K562 (cell line): ENCODE results near the gene CEP68. TPM values are rescaled to one million over a fixed set of nuclear protein-coding genes. Genes with fewer than 3 reads are reported as not detected.

Experiments
- CBX2 ChIP-seq: fragments of 200-600 bp; sonication (generic); IDR thresholded peaks from one replicate; pipeline ENCODE4 v1.6.1; 2012; ENCODE audit warnings: mild to moderate bottlenecking, low read length, inconsistent platforms; ENCODE audit not compliant: insufficient read depth, poor library complexity, severe bottlenecking
- CTBP1 ChIP-seq: fragments of 450-650 bp; IDR thresholded peaks from 2 replicates; pipeline ENCODE4 v1.6.1; 2016; ENCODE audit warnings: borderline replicate concordance
- KLF1 ChIP-seq: fragments of 450-650 bp; IDR thresholded peaks from 2 replicates; pipeline ENCODE4 v1.6.1; 2016; ENCODE audit warnings: missing genetic modification characterization, missing compliant biosample characterization
- MYBL2 ChIP-seq, 2 experiments: fragments of 450-650 bp in 1 of 2; sonication (generic) in 1 of 2; formaldehyde crosslinking in 1 of 2; IDR thresholded peaks; 2 replicates each; pipeline versions ENCODE4 v1.6.1 to v1.8.1; 2017 to 2022; ENCODE audit warnings: borderline replicate concordance in 1 of 2, inconsistent platforms in 1 of 2, low read depth in 1 of 2, mild to moderate bottlenecking in 1 of 2, missing genetic modification reagents in 1 of 2, moderate library complexity in 1 of 2
- RBM14 ChIP-seq: fragments of 200-400 bp; formaldehyde crosslinking; IDR thresholded peaks from 2 replicates; pipeline ENCODE4 v1.6.1; 2018; ENCODE audit warnings: low read depth, mild to moderate bottlenecking, low read length, moderate library complexity, borderline replicate concordance; ENCODE audit not compliant: insufficient read depth
- RUNX1 ChIP-seq: sonication (generic); IDR thresholded peaks from 2 replicates; pipeline ENCODE4 v1.6.1; 2016; ENCODE audit warnings: antibody characterized with exemption, low read depth
- SMARCC2 ChIP-seq: fragments of 450-650 bp; IDR thresholded peaks from 2 replicates; pipeline ENCODE4 v1.6.1; 2017; ENCODE audit warnings: antibody characterized with exemption, moderate library complexity, mild to moderate bottlenecking, low read depth
- STAT5B ChIP-seq: fragments of 250-450 bp; sonication (Bioruptor Pico); IDR thresholded peaks from 2 replicates; pipeline ENCODE4 v1.8.0; 2021; ENCODE audit warnings: mild to moderate bottlenecking, inconsistent platforms
- ZFPM2 ChIP-seq: fragments of 250-450 bp; sonication (Bioruptor Pico); IDR thresholded peaks from 2 replicates; pipeline ENCODE4 v1.5.1; 2022; ENCODE audit warnings: mild to moderate bottlenecking
- ZNF232 ChIP-seq: sonication (generic); formaldehyde crosslinking; IDR thresholded peaks from 2 replicates; pipeline ENCODE4 v1.8.0; 2022; ENCODE audit warnings: mild to moderate bottlenecking, missing genetic modification reagents
- ZNF324 ChIP-seq: fragments of 250-450 bp; sonication (Bioruptor Pico); IDR thresholded peaks from 2 replicates; pipeline ENCODE4 v1.4.0; 2020; ENCODE audit warnings: mild to moderate bottlenecking
- ZNF583 ChIP-seq: fragments of 250-450 bp; sonication (Bioruptor Pico); IDR thresholded peaks from 2 replicates; pipeline ENCODE4 v1.4.0; 2020
- ZNF589 ChIP-seq: fragments of 200-800 bp; sonication (Bioruptor generic); IDR thresholded peaks from 2 replicates; pipeline ENCODE4 v1.6.1; 2016; ENCODE audit warnings: low read depth, missing genetic modification characterization, missing compliant biosample characterization
- polyA plus RNA-seq, 8 experiments: library from polyadenylated mRNA; depleted of rRNA in 4 of 8; stranded (reverse) in 5 of 8; unstranded in 3 of 8; fragments of >200 nt; fragmentation: Nextera tagmentation in 2 of 8; fragmentation: Illumina TruSeq in 1 of 8; extraction: Ambion mirVana in 2 of 8; extraction: Trizol in 1 of 8; gene quantifications; 2 replicates each; pipeline versions ENCODE4 v1.2.1 to v1.2.3, GENCODE V29; 2011 to 2014; ENCODE audit warnings: inconsistent platforms in 1 of 8, missing spikeins in 1 of 8
- total RNA-seq, 7 experiments: library from RNA; depleted of rRNA in 6 of 7; stranded (reverse); fragments of >200 nt in 6 of 7; fragmentation: Illumina TruSeq in 2 of 7; extraction: Trizol in 2 of 7; gene quantifications; 2 replicates each; pipeline versions ENCODE4 v1.2.1 to v1.2.3, GENCODE V29; 2011 to 2021; ENCODE audit warnings: low replicate concordance in 1 of 7
- TF ChIP-seq, protein P1 (sequence below): fragments of 450-650 bp; IDR thresholded peaks from 2 replicates; pipeline ENCODE4 v1.6.1; 2018; ENCODE audit not compliant: partially characterized antibody
- TF ChIP-seq, protein P2 (sequence below): sonication (generic); formaldehyde crosslinking; IDR thresholded peaks from 2 replicates; pipeline ENCODE4 v1.8.0; 2022; ENCODE audit warnings: missing genetic modification reagents, mild to moderate bottlenecking, borderline replicate concordance
- TF ChIP-seq, protein P3 (sequence below): fragments of 250-450 bp; sonication (Bioruptor Pico); IDR thresholded peaks from 2 replicates; pipeline ENCODE4 v1.5.0; 2021; ENCODE audit warnings: mild to moderate bottlenecking, borderline replicate concordance
- TF ChIP-seq, protein P4 (sequence below): fragments of 450-650 bp; IDR thresholded peaks from 2 replicates; pipeline ENCODE4 v1.6.1; 2016; ENCODE audit warnings: low read depth, mild to moderate bottlenecking, moderate library complexity

CEP68 gene
- total and polyA plus RNA-seq, 9 of the 15 experiments (the other 6 are each of a cell fraction or from before 2014, with no cell fraction given): 1.4 to 8.5 (median 5.2) TPM

DNA sequence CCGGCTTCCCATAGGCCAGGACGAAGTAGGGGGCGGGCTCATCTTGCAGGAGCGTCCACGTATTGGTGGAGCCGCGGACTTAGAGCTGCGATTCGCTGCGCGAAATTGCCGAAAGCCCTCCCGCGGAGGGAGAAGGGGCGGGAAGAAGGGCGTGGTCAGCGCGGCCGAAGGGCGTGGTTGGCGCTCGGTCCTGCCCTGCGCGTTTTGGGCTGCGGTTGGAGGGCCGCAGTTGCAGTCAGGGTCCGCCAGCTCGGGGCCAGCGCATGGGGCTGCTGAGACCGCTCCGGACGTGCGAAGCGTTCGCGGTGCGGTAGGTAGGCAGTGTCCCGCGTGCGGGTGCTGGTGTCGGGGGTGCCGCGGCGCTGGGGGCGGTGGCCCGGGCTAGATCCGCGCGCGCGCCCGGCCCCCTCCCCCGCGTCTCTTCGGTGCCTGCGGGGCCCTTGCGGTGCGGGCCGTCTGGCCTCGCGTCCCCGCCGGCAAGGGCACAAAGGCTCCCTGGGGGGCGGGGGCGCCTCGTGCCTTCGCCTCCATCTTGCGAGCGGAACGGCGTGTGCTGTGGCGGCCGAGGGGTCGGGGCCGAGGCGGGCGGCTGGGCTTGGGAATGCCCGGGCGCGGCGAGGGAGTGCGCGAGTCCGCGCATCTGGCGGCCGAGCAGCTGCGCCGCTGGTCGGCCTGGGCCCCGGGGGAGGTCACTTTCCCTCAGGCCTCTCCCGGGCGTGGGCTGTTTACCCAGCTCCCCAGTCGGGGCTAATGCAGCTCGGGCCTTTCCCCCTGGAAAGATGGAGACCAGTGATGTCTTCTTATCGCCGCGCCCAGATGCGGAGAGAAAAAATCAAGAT lies at the start of gene CEP68 (continued):
- TF ChIP-seq RBM14 (no peak), CTBP1 (peak; percentile 89), ZNF232 (CRISPR knock-in tag) (no peak), STAT5B (CRISPR knock-in tag) (no peak), RUNX1 (no peak), ZFPM2 (CRISPR knock-in tag) (no peak), SMARCC2 (peak; percentile 30; the same call in 1 of the 2 replicates), ZNF324 (CRISPR knock-in tag) (no peak), MYBL2 (IDR thresholded peaks at IDR 0.05; ENCODE audit: low read depth) (no peak), MYBL2 (CRISPR knock-in tag; IDR thresholded peaks at IDR 0.05; ENCODE audit: borderline replicate concordance) (no peak), CBX2 (no peak), KLF1 (tag) (peak; percentile 67; the same call in 1 of the 2 replicates), ZNF583 (peak; percentile 75; the same call in 1 of the 2 replicates), ZNF589 (CRISPR knock-in tag) (peak; percentile 85)
- TF ChIP-seq, protein P1, sequence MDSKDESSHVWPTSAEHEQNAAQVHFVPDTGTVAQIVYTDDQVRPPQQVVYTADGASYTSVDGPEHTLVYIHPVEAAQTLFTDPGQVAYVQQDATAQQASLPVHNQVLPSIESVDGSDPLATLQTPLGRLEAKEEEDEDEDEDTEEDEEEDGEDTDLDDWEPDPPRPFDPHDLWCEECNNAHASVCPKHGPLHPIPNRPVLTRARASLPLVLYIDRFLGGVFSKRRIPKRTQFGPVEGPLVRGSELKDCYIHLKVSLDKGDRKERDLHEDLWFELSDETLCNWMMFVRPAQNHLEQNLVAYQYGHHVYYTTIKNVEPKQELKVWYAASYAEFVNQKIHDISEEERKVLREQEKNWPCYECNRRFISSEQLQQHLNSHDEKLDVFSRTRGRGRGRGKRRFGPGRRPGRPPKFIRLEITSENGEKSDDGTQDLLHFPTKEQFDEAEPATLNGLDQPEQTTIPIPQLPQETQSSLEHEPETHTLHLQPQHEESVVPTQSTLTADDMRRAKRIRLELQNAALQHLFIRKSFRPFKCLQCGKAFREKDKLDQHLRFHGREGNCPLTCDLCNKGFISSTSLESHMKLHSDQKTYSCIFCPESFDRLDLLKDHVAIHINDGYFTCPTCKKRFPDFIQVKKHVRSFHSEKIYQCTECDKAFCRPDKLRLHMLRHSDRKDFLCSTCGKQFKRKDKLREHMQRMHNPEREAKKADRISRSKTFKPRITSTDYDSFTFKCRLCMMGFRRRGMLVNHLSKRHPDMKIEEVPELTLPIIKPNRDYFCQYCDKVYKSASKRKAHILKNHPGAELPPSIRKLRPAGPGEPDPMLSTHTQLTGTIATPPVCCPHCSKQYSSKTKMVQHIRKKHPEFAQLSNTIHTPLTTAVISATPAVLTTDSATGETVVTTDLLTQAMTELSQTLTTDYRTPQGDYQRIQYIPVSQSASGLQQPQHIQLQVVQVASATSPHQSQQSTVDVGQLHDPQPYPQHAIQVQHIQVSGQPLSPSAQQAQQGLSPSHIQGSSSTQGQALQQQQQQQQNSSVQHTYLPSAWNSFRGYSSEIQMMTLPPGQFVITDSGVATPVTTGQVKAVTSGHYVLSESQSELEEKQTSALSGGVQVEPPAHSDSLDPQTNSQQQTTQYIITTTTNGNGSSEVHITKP: no peak
- TF ChIP-seq, protein P2, sequence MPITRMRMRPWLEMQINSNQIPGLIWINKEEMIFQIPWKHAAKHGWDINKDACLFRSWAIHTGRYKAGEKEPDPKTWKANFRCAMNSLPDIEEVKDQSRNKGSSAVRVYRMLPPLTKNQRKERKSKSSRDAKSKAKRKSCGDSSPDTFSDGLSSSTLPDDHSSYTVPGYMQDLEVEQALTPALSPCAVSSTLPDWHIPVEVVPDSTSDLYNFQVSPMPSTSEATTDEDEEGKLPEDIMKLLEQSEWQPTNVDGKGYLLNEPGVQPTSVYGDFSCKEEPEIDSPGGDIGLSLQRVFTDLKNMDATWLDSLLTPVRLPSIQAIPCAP (CRISPR knock-in tag): no peak
- TF ChIP-seq, protein P3, sequence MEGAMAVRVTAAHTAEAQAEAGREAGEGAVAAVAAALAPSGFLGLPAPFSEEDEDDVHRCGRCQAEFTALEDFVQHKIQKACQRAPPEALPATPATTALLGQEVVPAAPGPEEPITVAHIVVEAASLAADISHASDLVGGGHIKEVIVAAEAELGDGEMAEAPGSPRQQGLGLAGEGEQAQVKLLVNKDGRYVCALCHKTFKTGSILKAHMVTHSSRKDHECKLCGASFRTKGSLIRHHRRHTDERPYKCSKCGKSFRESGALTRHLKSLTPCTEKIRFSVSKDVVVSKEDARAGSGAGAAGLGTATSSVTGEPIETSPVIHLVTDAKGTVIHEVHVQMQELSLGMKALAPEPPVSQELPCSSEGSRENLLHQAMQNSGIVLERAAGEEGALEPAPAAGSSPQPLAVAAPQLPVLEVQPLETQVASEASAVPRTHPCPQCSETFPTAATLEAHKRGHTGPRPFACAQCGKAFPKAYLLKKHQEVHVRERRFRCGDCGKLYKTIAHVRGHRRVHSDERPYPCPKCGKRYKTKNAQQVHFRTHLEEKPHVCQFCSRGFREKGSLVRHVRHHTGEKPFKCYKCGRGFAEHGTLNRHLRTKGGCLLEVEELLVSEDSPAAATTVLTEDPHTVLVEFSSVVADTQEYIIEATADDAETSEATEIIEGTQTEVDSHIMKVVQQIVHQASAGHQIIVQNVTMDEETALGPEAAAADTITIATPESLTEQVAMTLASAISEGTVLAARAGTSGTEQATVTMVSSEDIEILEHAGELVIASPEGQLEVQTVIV: no peak
- TF ChIP-seq, protein P4, sequence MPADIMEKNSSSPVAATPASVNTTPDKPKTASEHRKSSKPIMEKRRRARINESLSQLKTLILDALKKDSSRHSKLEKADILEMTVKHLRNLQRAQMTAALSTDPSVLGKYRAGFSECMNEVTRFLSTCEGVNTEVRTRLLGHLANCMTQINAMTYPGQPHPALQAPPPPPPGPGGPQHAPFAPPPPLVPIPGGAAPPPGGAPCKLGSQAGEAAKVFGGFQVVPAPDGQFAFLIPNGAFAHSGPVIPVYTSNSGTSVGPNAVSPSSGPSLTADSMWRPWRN: no peak
